GM04504 (cell line): ENCODE data around the gene D2HGDH.
"Not testable (repeated sequence)": the region's sequence is repeated elsewhere in the genome, so short reads cannot be mapped to it uniquely, and the experiment has no call there.

ENCODE experiments used
- DNase-seq: peaks from one replicate; pipeline ENCODE4 v3.0.0-alpha.2; 2012; ENCODE audit warnings: low read depth

The D2HGDH gene

GRCh38 chr2:241748468-241749256, 14.2 kb downstream of the D2HGDH start:
- no peak for DNase-seq

- no peak for DNase-seq
These were observed 15.8 kb downstream of the D2HGDH start for GRCh38 chr2:241750076-241750840.

GRCh38 chr2:241751152-241751551, 16.7 kb downstream of the D2HGDH start:
- DNase-seq: no peak

- DNase-seq: no peak
These were observed 17.3 kb downstream of the D2HGDH start for GRCh38 chr2:241751776-241752175.

- DNase-seq: no peak
These were observed 17.8 kb downstream of the D2HGDH start for GRCh38 chr2:241752253-241752652.

- no peak for DNase-seq
These were observed 18.4 kb downstream of the D2HGDH start for GRCh38 chr2:241752689-241753276.

GRCh38 chr2:241753493-241753892, 19.1 kb downstream of the D2HGDH start:
- no peak for DNase-seq

GRCh38 chr2:241754042-241754441, 19.6 kb downstream of the D2HGDH start:
- DNase-seq: no peak

- no peak for DNase-seq
These were observed 20.7 kb downstream of the D2HGDH start for GRCh38 chr2:241755166-241755565.

GRCh38 chr2:241755777-241756176, 21.3 kb downstream of the D2HGDH start:
- no peak for DNase-seq

GRCh38 chr2:241759067-241759807, 24.8 kb downstream of the D2HGDH start:
- DNase-seq: no peak

- not testable (repeated sequence) for DNase-seq
These were observed 25.5 kb downstream of the D2HGDH start for GRCh38 chr2:241759893-241760292.

GRCh38 chr2:241760301-241760771, 25.9 kb downstream of the D2HGDH start:
- no peak for DNase-seq

- DNase-seq: no peak
These were observed 28.0 kb downstream of the D2HGDH start for GRCh38 chr2:241762321-241762932.

GRCh38 chr2:241762933-241763369, 28.5 kb downstream of the D2HGDH start:
- no peak for DNase-seq

- DNase-seq: no peak
These were observed 29.3 kb downstream of the D2HGDH start for GRCh38 chr2:241763551-241764274.

- no peak for DNase-seq
These were observed 30.1 kb downstream of the D2HGDH start for GRCh38 chr2:241764275-241765241.

- no peak for DNase-seq
These were observed 33.2 kb downstream of the D2HGDH start for GRCh38 chr2:241767464-241768250.

GRCh38 chr2:241768251-241768711, 33.9 kb downstream of the D2HGDH start:
- DNase-seq: no peak
